Keratinocyte (primary cell): ENCODE data around the gene EEA1. TPM values are rescaled to one million over a fixed set of nuclear protein-coding genes. Genes with fewer than 3 reads are reported as not detected.

Experiments used
- DNase-seq: peaks from one replicate; pipeline ENCODE4 v3.0.0-alpha.2; 2011; ENCODE audit warnings: low read depth, missing footprints, low spot score
- FAIRE-seq: peaks from 2 replicates; lab custom pipeline; 2011; peaks lifted over from hg19 to GRCh38; lab: Jason Lieb, UNC
- H2AFZ ChIP-seq: 2 replicates; pipeline ENCODE4 v1.6.0; 2012; ENCODE audit warnings: low read length, control low read depth, inconsistent platforms; ENCODE audit not compliant: control insufficient read depth
- H3K27ac ChIP-seq: 2 replicates; pipeline ENCODE4 v1.5.1; 2011; ENCODE audit warnings: low read length; ENCODE audit not compliant: control insufficient read depth, insufficient read depth
- H3K27me3 ChIP-seq: 3 replicates; pipeline ENCODE4 v1.6.0; 2011; ENCODE audit warnings: low read length; ENCODE audit not compliant: control insufficient read depth, insufficient read depth; ENCODE audit errors: extremely low read depth
- H3K36me3 ChIP-seq, 2 experiments: 2 replicates in 1 of 2; 3 replicates in 1 of 2; pipeline ENCODE4 v1.5.1; 2011; ENCODE audit warnings: low read length in 2 of 2, mild to moderate bottlenecking in 1 of 2; ENCODE audit not compliant: control insufficient read depth in 2 of 2, insufficient read depth in 2 of 2; ENCODE audit errors: extremely low read depth in 1 of 2
- H3K4me1 ChIP-seq: 3 replicates; pipeline ENCODE4 v1.5.1; 2011; ENCODE audit warnings: low read length; ENCODE audit not compliant: control insufficient read depth, insufficient read depth; ENCODE audit errors: extremely low read depth
- H3K4me2 ChIP-seq: 3 replicates; pipeline ENCODE4 v1.6.0; 2011; ENCODE audit warnings: low read depth, low read length; ENCODE audit not compliant: control insufficient read depth, insufficient read depth; ENCODE audit errors: extremely low read depth
- H3K4me3 ChIP-seq, 3 experiments: fragments of 200-600 bp in 1 of 3; sonication (generic) in 1 of 3; 2 replicates in 2 of 3; 3 replicates in 1 of 3; pipeline ENCODE4 v1.5.1; 2011 to 2016; ENCODE audit warnings: low read length in 3 of 3, mild to moderate bottlenecking in 3 of 3, control low read depth in 2 of 3, inconsistent platforms in 1 of 3, low read depth in 1 of 3, mixed read lengths in 1 of 3, mixed run types in 1 of 3, moderate library complexity in 1 of 3; ENCODE audit not compliant: control insufficient read depth in 2 of 3, insufficient read depth in 2 of 3; ENCODE audit errors: extremely low read depth in 1 of 3
- H3K79me2 ChIP-seq: 2 replicates; pipeline ENCODE4 v1.6.0; 2012; ENCODE audit warnings: low read length; ENCODE audit not compliant: control insufficient read depth, insufficient read depth
- H3K9ac ChIP-seq: 3 replicates; pipeline ENCODE4 v1.6.0; 2011; ENCODE audit warnings: low read length; ENCODE audit not compliant: control insufficient read depth, insufficient read depth; ENCODE audit errors: extremely low read depth
- H3K9me1 ChIP-seq: 3 replicates; pipeline ENCODE4 v1.6.0; 2011; ENCODE audit warnings: low read length; ENCODE audit not compliant: control insufficient read depth, insufficient read depth; ENCODE audit errors: extremely low read depth
- H3K9me3 ChIP-seq: 2 replicates; pipeline ENCODE4 v1.5.1; 2012; ENCODE audit warnings: low read depth, low read length; ENCODE audit not compliant: control insufficient read depth
- H4K20me1 ChIP-seq: 3 replicates; pipeline ENCODE4 v1.6.0; 2011; ENCODE audit warnings: low read length; ENCODE audit not compliant: control insufficient read depth, insufficient read depth; ENCODE audit errors: extremely low read depth
- EZH2 ChIP-seq: IDR thresholded peaks from one replicate; pipeline ENCODE4 v1.6.1; 2012; ENCODE audit warnings: inconsistent platforms, mild to moderate bottlenecking, low read length, moderate library complexity
- dilution Hi-C: fragments of 300-500 bp; cut with MboI; formaldehyde crosslinking; loops from one replicate; pipeline ENCODE4 v1.7.0; 2020; ENCODE audit warnings: low sequenced_read_pairs; ENCODE audit not compliant: extremely low pct_ligation_motif_present
- polyA plus RNA-seq, 5 experiments: library from polyadenylated mRNA; depleted of rRNA in 3 of 5; stranded (reverse) in 3 of 5; stranded (forward) in 1 of 5; unstranded in 1 of 5; fragments of >200 nt; gene quantifications; 1 replicate in 1 of 5; 2 replicates in 3 of 5; 3 replicates in 1 of 5; pipeline versions ENCODE4 v1.2.1 to v1.2.3, GENCODE V29; 2011 to 2012; ENCODE audit warnings: missing spikeins in 2 of 5, low read depth in 1 of 5, low replicate concordance in 1 of 5
- TF ChIP-seq, protein P1 (sequence below), 3 experiments: IDR thresholded peaks in 1 of 3; conservative IDR thresholded peaks in 1 of 3; optimal IDR thresholded peaks in 1 of 3; 2 replicates in 2 of 3; 3 replicates in 1 of 3; pipeline versions ENCODE3 to v1.5.1; 2011; ENCODE audit warnings: low read length in 3 of 3, mild to moderate bottlenecking in 3 of 3, moderate library complexity in 2 of 3, control low read depth in 1 of 3, inconsistent platforms in 1 of 3; ENCODE audit not compliant: insufficient read depth in 2 of 3; ENCODE audit errors: extremely low read depth in 1 of 3

Gene EEA1
- polyA plus RNA-seq, 1 donor (not counting 4 experiments of a cell fraction or from before 2014, with no cell fraction given), result 14.3 TPM

DNA sequence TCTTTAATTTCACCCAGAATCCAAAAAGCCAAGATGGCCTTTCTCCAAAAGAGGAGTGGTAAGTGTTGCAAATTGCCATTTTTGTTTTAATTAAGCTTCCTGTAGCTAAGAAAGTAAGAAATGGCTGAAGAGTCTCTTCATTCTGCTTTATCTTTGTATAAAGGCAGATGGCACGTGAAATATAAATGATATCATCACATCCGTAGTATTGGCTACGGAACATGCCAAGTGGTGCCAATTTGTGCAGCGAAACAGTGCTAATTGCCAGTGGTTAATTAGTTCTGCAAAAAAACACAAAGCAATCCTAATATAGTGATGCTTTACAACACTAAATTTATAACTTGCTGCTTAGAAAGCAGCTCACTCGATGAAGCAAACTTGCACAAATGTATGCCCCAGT, 196.9 kb downstream of the EEA1 start:
- Histone ChIP-seq H3K4me2 (no peak overlapping the region), H3K9me1 (no peaks in the 10 kb centered on the region), H2AFZ (no peak overlapping the region), H3K4me1 (peaks cover 3% of the 10 kb centered on the region), H3K9me3 (no peaks in the 10 kb centered on the region), H3K79me2 (no peaks in the 10 kb centered on the region), H3K9ac (no peak overlapping the region), H3K36me3 (no peaks in the 10 kb centered on the region), H3K4me3 (no peak overlapping the region), H3K27me3 (peaks cover 5% of the 10 kb centered on the region), H4K20me1 (no peaks in the 10 kb centered on the region), H3K27ac (no peak overlapping the region)
- FAIRE-seq, result no peak
- dilution Hi-C loops, result no loop called here
- TF ChIP-seq, protein P1, sequence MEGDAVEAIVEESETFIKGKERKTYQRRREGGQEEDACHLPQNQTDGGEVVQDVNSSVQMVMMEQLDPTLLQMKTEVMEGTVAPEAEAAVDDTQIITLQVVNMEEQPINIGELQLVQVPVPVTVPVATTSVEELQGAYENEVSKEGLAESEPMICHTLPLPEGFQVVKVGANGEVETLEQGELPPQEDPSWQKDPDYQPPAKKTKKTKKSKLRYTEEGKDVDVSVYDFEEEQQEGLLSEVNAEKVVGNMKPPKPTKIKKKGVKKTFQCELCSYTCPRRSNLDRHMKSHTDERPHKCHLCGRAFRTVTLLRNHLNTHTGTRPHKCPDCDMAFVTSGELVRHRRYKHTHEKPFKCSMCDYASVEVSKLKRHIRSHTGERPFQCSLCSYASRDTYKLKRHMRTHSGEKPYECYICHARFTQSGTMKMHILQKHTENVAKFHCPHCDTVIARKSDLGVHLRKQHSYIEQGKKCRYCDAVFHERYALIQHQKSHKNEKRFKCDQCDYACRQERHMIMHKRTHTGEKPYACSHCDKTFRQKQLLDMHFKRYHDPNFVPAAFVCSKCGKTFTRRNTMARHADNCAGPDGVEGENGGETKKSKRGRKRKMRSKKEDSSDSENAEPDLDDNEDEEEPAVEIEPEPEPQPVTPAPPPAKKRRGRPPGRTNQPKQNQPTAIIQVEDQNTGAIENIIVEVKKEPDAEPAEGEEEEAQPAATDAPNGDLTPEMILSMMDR (optimal IDR thresholded peaks at IDR 0.05 in 1 of 3, IDR thresholded peaks at IDR 0.05 in 1 of 3, conservative IDR thresholded peaks at IDR 0.05 in 1 of 3; ENCODE audit: extremely low read depth in 1 of 3, insufficient read depth in 2 of 3, low read length in 3 of 3), result no peak
- TF ChIP-seq EZH2, result no peak
- DNase-seq, result no peak

DNA sequence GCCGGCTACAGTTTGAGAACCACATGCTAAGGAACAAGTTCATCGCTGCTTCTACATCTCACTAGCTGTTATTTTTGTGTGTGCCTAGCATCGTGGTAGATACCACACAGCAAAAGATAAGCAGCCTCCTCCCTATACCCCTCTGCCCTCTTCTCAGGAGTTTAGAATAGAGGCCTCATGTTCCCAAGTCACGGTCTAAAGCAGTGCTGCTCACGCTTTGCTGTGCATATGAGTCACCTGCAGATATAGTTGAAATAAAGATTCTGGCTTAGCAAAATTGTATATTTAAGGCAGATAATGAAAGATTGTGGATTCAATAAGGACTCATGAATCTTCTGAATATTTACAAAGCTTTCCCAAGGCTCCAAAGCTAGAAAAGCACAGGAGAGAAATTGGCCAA, 198.3 kb downstream of the EEA1 start:
- Histone ChIP-seq H3K9ac (no peak overlapping the region), H4K20me1 (no peaks in the 10 kb centered on the region), H3K27me3 (peaks cover 5% of the 10 kb centered on the region), H2AFZ (no peak overlapping the region), H3K4me1 (peaks cover 3% of the 10 kb centered on the region), H3K4me2 (no peak overlapping the region), H3K4me3 (no peak overlapping the region), H3K36me3 (no peaks in the 10 kb centered on the region), H3K9me1 (no peaks in the 10 kb centered on the region), H3K27ac (no peak overlapping the region), H3K9me3 (no peaks in the 10 kb centered on the region), H3K79me2 (no peaks in the 10 kb centered on the region)
- no peak for TF ChIP-seq EZH2
- TF ChIP-seq, protein P1 (optimal IDR thresholded peaks at IDR 0.05 in 1 of 3, IDR thresholded peaks at IDR 0.05 in 1 of 3, conservative IDR thresholded peaks at IDR 0.05 in 1 of 3; ENCODE audit: extremely low read depth in 1 of 3, insufficient read depth in 2 of 3, low read length in 3 of 3), result no peak
- DNase-seq (no peak), FAIRE-seq (no peak)
- dilution Hi-C loops, result no loop called here
